Muscle of arm (tissue), 12 donors: ENCODE results near the gene PDCD1. TPM values are rescaled to one million over a fixed set of nuclear protein-coding genes. Genes with fewer than 3 reads are reported as not detected.
"Not testable (repeated sequence)": the region's sequence is repeated elsewhere in the genome, so short reads cannot be mapped to it uniquely, and the experiment has no call there.

Source experiments
- DNase-seq: peaks from one replicate; pipeline ENCODE4 v3.0.0-alpha.2; 2013
- polyA plus RNA-seq, 12 donors: library from polyadenylated mRNA; unstranded; fragments of 120-200 nt; gene quantifications; one replicate each; pipeline ENCODE4 v1.2.1, GENCODE V29; 2013; ENCODE audit not compliant: insufficient read length in 12 of 12

PDCD1 gene
- polyA plus RNA-seq, 12 donors: 0.12 to 0.68 (median 0.17) TPM; not detected in 6

- DNase-seq: peak; percentile 74
These were observed 19.6 kb upstream of the PDCD1 start for GRCh38 chr2:241877989-241878970.

GRCh38 chr2:241877197-241877685 lies 18.5 kb upstream of the PDCD1 start:
- DNase-seq: no peak

- DNase-seq: no peak
These were observed 18.0 kb upstream of the PDCD1 start for GRCh38 chr2:241876528-241877196.

- DNase-seq: not testable (repeated sequence)
These were observed 17.2 kb upstream of the PDCD1 start for GRCh38 chr2:241875754-241876527.

GRCh38 chr2:241874277-241874925 lies 15.7 kb upstream of the PDCD1 start:
- DNase-seq: no peak

GRCh38 chr2:241873803-241874110 lies 15.1 kb upstream of the PDCD1 start:
- DNase-seq: no peak

GRCh38 chr2:241873081-241873802 lies 14.5 kb upstream of the PDCD1 start:
- no peak for DNase-seq

GRCh38 chr2:241872313-241872642 lies 13.6 kb upstream of the PDCD1 start:
- DNase-seq: no peak

DNA sequence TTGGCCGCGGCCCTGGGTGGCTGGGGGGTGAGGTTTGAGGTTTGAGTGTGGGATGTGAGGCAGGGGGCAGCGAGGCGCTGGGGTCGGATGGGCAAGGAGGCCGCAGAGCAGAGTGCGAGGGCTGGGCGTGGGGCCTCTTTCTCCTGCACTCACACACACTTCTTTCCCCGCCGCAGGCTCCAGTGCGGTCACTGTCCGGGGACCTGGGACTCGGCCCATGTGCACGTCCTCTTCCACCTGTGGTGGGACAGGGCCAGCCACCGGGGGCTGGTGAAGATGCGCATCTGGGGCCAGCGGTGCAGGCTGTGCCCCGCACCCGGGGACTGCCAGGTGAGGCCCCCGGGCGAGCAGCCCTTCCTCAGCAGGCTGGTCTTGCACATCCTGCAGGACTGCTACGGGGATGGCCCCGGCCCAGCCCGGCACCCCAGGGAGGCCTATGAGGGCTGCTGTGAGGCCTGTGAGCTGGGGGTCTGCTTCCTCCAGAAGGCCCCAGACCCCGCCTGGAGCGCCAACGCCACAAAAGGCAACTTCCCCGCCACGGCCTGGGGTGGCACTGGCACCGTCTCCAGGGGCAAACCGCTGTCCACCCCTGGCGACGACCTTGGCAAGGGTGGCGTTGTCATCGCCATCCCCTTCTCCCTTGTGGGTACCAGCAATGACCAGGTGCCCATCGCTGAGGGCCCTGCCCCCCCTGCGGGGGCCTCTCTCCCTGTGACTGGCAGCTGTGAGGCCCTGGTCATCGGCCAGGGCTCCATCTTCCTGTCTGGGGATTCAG lies 13.0 kb upstream of the PDCD1 start:
- no peak for DNase-seq

DNA sequence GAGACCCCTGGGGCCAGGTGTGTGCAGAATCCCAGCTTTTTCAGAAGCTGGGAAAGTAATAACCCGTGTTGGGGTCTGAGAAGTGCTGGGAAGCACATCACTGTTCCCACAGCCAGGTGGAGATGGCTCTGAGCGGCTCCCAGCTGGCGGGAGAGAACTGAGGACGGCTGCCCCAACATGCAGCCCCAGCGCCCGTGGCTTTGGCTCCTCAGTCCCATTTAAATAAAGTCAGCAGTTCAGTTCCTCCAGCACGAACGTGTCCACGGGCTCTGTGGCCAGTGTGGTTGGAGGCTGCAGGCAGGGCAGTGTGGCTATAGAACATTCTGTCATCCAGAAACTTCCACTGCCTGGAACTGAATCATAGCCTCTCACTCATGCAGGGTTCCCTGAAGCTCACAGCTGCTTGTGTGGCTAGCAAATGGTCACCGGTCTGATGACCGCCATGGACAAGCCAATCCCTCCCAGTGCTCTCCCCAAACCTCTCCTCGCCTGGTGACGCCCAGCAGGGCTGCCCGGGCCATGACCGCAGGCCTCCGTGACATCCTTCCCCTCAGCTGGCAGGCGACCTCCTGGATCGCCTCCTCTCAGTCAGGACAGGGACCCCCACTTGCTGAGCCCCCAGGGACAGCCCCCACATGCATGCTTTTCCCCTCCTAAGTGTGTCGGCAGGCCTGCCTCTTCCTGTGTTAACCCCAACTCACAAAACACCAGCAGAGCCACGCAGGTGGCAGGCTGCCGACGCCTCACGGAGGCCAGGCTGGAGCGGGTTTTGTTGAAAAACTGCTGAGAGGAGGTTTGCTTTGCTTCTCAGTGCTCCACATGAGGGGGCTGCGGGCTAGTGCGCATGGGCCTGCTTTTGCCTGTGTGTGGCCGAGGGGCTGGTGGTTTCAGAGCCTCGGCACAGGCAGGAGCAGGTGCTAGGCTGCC lies 12.2 kb upstream of the PDCD1 start:
- DNase-seq: no peak

- DNase-seq: no peak
These were observed 11.4 kb upstream of the PDCD1 start for GRCh38 chr2:241870081-241870541.

DNA sequence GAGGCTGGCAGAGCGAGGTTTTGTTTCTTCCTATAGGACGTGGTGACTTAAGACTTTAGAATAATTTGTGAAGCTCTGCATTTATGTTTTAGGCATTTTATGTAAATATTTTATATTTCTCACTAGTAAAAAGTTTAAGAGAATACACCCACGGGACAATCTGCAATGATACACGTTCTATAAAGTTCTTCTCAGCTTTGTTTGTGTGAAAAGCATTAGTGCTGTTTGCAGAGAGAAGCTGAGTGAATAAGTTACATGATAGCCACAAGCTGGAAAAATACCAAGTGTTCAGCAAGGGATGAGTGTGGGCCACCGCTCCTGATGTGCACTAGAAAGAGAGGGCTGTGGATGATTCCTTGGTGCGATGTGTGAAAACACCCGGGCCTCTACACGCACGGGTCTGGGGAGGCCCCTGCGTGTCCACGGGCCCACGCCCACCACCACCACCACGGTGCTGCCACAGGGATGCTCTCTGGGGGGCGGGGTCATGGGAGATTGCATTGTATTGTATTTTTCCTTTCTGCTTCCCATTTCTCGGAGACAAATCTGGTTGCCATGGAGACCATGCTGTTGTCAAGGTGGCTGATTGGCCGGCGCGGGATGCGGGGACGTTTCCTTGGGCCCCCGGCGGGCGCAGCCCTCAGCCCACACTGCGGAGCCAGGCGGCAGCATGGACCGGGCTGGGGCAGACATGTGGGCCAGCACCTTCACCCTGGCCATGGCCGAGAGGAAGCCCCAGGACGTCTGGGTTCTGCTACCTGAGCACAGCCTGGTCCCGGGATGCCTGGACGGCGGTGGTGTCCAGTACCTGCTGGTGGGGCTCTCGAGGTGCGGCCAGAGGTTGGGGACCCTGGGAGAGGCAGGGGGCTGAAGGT lies 10.6 kb upstream of the PDCD1 start, which contains the start of gene RTP5:
RTP5 (plus strand) TSS at position 643 of the 875 bp plus-strand sequence; CDS start at position 671, 28 bp downstream.
- no peak for DNase-seq

DNA sequence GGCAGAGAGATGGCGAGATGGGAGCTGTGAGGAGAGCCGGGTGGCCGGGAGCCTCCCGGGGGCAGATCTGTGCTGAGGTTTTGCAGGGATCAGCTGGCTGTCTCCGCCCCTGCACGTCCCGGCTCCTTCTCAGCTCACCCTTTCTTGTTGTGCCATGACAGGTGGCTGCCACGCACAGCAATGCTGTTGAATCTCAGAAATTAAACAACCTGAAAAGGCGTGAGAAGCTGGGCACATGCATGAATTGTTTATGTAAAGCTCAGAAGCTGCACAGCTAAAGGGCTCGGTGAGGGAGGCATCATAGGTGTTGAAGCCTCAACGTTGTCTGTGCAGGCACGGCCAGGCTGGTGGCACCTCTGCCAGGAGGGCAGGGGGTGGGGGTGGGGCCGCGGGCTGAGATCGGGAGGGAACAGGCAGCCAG lies 10.0 kb upstream of the PDCD1 start:
- no peak for DNase-seq

- DNase-seq: no peak
These were observed 9.2 kb upstream of the PDCD1 start for GRCh38 chr2:241867776-241868420.

DNA sequence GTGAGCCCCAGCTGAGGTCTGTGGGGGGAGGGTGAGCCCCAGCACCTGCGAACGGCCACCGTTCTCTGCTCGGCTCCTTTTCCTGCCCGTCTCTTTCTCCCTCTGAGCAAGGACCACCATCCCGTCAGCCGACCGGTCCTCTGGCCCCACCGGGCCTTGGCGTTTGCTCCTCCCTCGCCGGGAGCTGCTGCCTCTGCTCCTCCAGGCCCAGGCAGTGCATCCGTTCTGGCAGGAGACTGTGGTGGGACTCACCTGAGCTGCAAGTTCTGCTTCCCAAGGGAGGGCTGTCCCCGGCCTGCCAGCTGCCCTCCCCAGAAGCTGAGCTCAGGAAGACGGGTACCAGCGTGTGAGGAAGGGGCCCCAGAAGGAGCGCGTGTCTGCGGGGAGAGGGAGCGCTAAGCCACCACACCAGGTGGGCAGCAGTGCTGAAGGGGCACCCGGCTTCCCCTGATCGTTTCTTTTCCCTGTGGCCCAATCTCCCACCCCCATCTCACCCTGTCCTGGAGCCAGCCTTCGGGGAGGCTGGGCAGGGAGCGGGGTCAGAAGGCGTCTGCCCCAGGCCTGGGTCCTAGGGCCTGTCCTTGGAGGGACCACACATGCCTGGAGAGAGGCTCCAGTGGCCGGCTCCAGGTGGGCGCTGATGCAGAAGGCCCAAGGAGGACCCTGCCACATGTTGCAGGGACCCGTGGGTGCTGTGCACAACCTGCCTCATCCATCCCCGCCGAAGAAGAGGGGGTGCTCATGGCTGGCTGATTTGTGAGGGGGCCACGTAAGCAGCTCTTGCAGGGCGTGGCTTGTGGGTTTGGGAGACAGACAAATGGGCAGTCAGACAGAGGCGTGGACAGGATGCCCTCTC lies 8.3 kb upstream of the PDCD1 start:
- no peak for DNase-seq
